Nephron (organoid): Measurements from ENCODE around the gene RRP7A.
"Not testable (repeated sequence)": the region's sequence is repeated elsewhere in the genome, so short reads cannot be mapped to it uniquely, and the experiment has no call there.

ENCODE experiments used
- H3K27ac Mint-ChIP-seq, 3 experiments: 2 replicates each; pipeline ENCODE4 v1.8.0; 2020; ENCODE audit warnings: mixed read lengths in 3 of 3, mild to moderate bottlenecking in 2 of 3, moderate library complexity in 1 of 3
- H3K27me3 Mint-ChIP-seq: 2 replicates; pipeline ENCODE4 v1.8.0; 2021; ENCODE audit warnings: low read depth, mild to moderate bottlenecking, moderate library complexity, mixed read lengths
- H3K36me3 Mint-ChIP-seq: 2 replicates; pipeline ENCODE4 v1.8.0; 2020; ENCODE audit warnings: low read depth, mixed read lengths
- H3K4me1 Mint-ChIP-seq: 2 replicates; pipeline ENCODE4 v1.8.0; 2020; ENCODE audit warnings: mixed read lengths
- H3K4me3 Mint-ChIP-seq, 3 experiments: 2 replicates each; pipeline ENCODE4 v1.8.0; 2020; ENCODE audit warnings: mild to moderate bottlenecking in 3 of 3, mixed read lengths in 3 of 3, moderate library complexity in 2 of 3
- H3K9me3 Mint-ChIP-seq: 2 replicates; pipeline ENCODE4 v1.8.0; 2020; ENCODE audit warnings: mixed read lengths
- CTCF ChIP-seq, 3 experiments: fragments of 200-600 bp; sonication (generic); IDR thresholded peaks; one replicate each; pipeline ENCODE4 v1.5.0; 2021; ENCODE audit warnings: antibody characterized with exemption in 3 of 3; ENCODE audit not compliant: unreplicated experiment in 3 of 3

The RRP7A gene

DNA sequence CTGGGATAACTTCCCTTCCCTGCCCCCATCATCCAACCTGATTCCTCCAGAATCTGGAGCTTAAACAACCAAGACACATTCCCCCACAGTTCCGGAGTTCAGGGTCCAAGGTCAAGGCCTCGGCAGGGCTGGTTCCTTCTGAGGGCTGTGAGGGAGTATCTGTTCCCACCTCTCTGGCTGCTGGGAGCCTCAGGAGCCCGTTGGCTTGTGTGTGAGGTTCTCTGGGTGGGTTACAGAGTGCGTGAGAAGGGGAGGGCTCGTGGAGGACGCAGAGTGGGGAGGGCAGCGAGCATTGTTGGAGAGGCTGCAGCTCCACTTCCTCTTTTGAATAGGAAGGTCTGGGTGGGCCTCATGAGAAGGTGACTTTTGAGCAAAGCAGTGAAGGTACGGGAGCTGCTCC lies 42.7 kb upstream of the RRP7A start:
- peak overlapping the region in 1 of 3 experiments; percentile 12 for H3K4me3 Mint-ChIP-seq
- H3K36me3 Mint-ChIP-seq: peaks cover 9% of the 10 kb centered on the region
- peak overlapping the region; percentile 42 to 86 (median 59) for H3K27ac Mint-ChIP-seq
- H3K9me3 Mint-ChIP-seq: no peaks in the 10 kb centered on the region
- H3K27me3 Mint-ChIP-seq: no peaks in the 10 kb centered on the region
- no peak for TF ChIP-seq CTCF (IDR thresholded peaks at IDR 0.05; ENCODE audit: unreplicated experiment in 3 of 3)
- H3K4me1 Mint-ChIP-seq: peaks cover 15% of the 10 kb centered on the region

DNA sequence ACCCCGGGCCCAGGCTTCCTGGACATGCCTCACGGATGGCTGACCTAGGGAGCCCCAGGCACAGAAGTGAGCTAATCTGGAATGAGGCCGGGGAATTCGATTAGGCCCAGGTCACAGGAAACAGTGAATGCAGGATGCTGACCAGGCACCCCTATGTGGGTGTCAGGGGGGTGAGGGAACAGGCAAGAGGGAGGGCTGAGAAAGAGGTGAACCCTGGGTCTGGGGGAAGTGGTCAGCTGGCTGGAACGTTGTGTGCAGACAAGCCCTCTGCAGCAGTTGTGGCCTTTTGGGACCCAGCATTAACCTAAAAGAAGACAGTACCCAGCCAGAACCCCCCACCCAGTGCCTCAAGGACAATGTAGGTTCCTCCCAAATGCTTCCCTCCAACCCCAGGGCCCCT lies 42.3 kb upstream of the RRP7A start:
- Mint-ChIP-seq H3K27ac (peak overlapping the region in 2 of 3 experiments; percentile 59 to 86), H3K9me3 (no peaks in the 10 kb centered on the region), H3K36me3 (peaks cover 9% of the 10 kb centered on the region), H3K4me1 (peaks cover 15% of the 10 kb centered on the region), H3K27me3 (no peaks in the 10 kb centered on the region), H3K4me3 (no peak overlapping the region)
- TF ChIP-seq CTCF (IDR thresholded peaks at IDR 0.05; ENCODE audit: unreplicated experiment in 3 of 3): no peak

DNA sequence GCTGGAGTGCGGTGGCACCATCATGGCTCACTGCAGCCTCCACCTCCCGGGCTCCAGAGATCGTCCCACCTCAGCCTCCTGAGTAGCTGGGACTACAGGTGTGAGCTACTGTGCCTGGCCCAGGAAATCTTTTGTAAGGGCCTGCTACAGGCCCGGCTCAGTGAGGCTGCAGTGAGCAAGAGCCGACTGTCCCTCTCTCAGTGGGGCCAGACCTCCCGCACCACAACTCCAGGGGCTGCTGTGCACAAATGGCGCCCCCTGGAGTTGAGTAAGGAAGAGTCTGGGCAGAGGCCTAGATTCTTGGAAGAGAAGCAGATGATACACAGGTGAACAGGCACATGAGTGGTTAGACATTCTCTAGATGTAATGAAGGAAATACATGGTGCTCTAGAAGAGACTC lies 41.2 kb upstream of the RRP7A start:
- Mint-ChIP-seq H3K27me3 (no peaks in the 10 kb centered on the region), H3K27ac (peak overlapping the region; percentile 66 to 86 (median 80)), H3K36me3 (peaks cover 8% of the 10 kb centered on the region), H3K9me3 (no peaks in the 10 kb centered on the region), H3K4me1 (peaks cover 15% of the 10 kb centered on the region), H3K4me3 (no peak overlapping the region)
- TF ChIP-seq CTCF (IDR thresholded peaks at IDR 0.05; ENCODE audit: unreplicated experiment in 3 of 3): peak; percentile 23 to 37 (median 33)

GRCh38 chr22:42560381-42560780 lies 40.8 kb upstream of the RRP7A start:
- peaks cover 5% of the 10 kb centered on the region for H3K36me3 Mint-ChIP-seq
- H3K4me3 Mint-ChIP-seq: no peak overlapping the region
- no peak for TF ChIP-seq CTCF (IDR thresholded peaks at IDR 0.05; ENCODE audit: unreplicated experiment in 3 of 3)
- peaks cover 15% of the 10 kb centered on the region for H3K4me1 Mint-ChIP-seq
- H3K27me3 Mint-ChIP-seq: no peaks in the 10 kb centered on the region
- H3K27ac Mint-ChIP-seq: peak overlapping the region in 1 of 3 experiments; percentile 66
- H3K9me3 Mint-ChIP-seq: no peaks in the 10 kb centered on the region

DNA sequence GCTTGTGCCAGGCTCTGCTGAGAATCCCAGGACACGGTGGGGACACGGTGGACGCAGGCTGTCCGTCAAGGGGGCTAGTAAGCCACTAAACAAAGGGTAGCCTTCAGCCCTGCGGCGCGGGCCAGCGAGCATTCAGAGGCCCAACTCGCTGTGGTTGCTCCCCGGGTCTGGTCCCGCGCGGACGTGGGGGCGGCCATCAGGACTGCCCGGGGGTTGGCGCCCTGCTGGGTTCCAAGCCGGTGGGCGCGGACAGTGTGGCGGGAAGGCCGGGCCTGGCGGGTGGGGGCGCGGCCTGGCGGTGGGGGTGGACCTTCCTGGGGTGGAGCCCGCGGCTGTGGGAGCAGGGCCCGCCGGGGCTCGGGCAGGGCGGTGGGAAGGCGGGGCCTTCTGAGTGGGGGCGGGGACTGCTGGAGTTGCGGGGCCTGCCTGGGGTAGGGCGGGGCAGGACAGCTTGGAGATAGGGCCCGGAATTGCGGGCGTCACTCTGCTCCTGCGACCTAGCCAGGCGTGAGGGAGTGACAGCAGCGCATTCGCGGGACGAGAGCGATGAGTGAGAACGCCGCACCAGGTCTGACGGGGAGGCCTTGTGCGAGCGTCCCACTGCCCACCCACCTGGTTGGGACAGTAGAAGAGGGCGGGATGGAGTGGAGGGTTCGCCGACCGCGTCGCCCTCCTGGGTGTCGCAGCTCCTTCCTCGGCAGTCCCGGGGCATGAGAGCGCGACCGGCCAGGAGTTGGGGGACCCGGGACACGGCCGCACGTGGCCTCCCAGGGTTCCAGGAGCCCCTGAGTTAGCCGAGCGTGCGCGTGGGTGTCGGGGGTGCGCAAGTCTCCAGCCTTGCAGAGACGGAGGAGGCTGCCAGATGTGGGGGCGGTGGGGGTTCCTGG lies 34.1 kb upstream of the RRP7A start, which contains the start of gene SERHL2:
SERHL2 (plus strand) TSS at position 482 of the 887 bp plus-strand sequence; CDS start at position 547, 65 bp downstream.
- Mint-ChIP-seq H3K9me3 (peaks cover 8% of the 10 kb centered on the region), H3K27ac (peak within 1 kb of the TSS in 1 of 3 experiments; percentile 73), H3K36me3 (no peaks in the 10 kb centered on the region), H3K4me1 (peaks cover 5% of the 10 kb centered on the region), H3K27me3 (peaks cover 12% of the 10 kb centered on the region), H3K4me3 (peak within 1 kb of the TSS; percentile 87 to 89 (median 88))
- TF ChIP-seq CTCF (IDR thresholded peaks at IDR 0.05; ENCODE audit: unreplicated experiment in 3 of 3): no peak

GRCh38 chr22:42552294-42552647 lies 32.7 kb upstream of the RRP7A start:
- H3K27ac Mint-ChIP-seq, H3K9me3 Mint-ChIP-seq, H3K4me1 Mint-ChIP-seq, H3K36me3 Mint-ChIP-seq: not testable (repeated sequence)
- Mint-ChIP-seq H3K27me3 (peaks cover 15% of the 10 kb centered on the region), H3K4me3 (peak overlapping the region; percentile 43 to 59 (median 54))
